SK-N-SH (cell line): ENCODE data around the gene STK31. TPM values are rescaled to one million over a fixed set of nuclear protein-coding genes. Genes with fewer than 3 reads are reported as not detected.

ENCODE experiments used
- CTCF ChIA-PET: fragments of 300-600, 350-600 bp; formaldehyde crosslinking; extraction: SDS; loops from one replicate; lab custom pipeline; 2021; lab: Yijun Ruan, JAX
- POLR2A ChIA-PET: fragments of 350-600 bp; sonication (Branson Sonifier 250); formaldehyde crosslinking; extraction: SDS; loops from one replicate; lab custom pipeline; 2020; ENCODE audit warnings: antibody characterized with exemption, inconsistent platforms; lab: Yijun Ruan, JAX
- DNase-seq: peaks from one replicate; pipeline ENCODE4 v3.0.0; 2012
- H2AFZ ChIP-seq: fragments of 200-600 bp; sonication (generic); 2 replicates; pipeline ENCODE4 v1.8.1; 2016; ENCODE audit warnings: antibody characterized with exemption, mild to moderate bottlenecking, low read depth
- H3F3A ChIP-seq: fragments of 200-600 bp; sonication (generic); replicated peaks from 2 replicates; pipeline ENCODE3; 2016; ENCODE audit warnings: antibody characterized with exemption, mild to moderate bottlenecking; ENCODE audit not compliant: insufficient read depth
- H3K27ac ChIP-seq, 2 experiments: fragments of 200-500 bp in 1 of 2; fragments of 200-600 bp in 1 of 2; sonication (Bioruptor generic) in 1 of 2; sonication (generic), shearing (Covaris generic) in 1 of 2; 2 replicates each; pipeline versions ENCODE4 v1.5.1 to v1.6.1; 2014 to 2016; ENCODE audit warnings: low read depth in 2 of 2, inconsistent platforms in 1 of 2, low read length in 1 of 2, mild to moderate bottlenecking in 1 of 2, mixed read lengths in 1 of 2
- H3K27me3 ChIP-seq: fragments of 200-600 bp; sonication (generic), shearing (Covaris generic); 2 replicates; pipeline ENCODE4 v1.6.1; 2016; ENCODE audit warnings: mixed run types; ENCODE audit not compliant: insufficient read depth
- H3K36me3 ChIP-seq, 2 experiments: fragments of 200-500 bp in 1 of 2; fragments of 200-600 bp in 1 of 2; sonication (Bioruptor generic) in 1 of 2; sonication (generic) in 1 of 2; replicated peaks in 1 of 2; 2 replicates each; pipeline versions ENCODE3 to v1.5.1; 2014 to 2016; ENCODE audit warnings: low read length in 1 of 2, mild to moderate bottlenecking in 1 of 2; ENCODE audit not compliant: insufficient read depth in 2 of 2, control insufficient read depth in 1 of 2
- H3K4me1 ChIP-seq, 2 experiments: fragments of 200-500 bp in 1 of 2; fragments of 200-600 bp in 1 of 2; sonication (Bioruptor generic) in 1 of 2; sonication (generic), shearing (Covaris generic) in 1 of 2; 2 replicates each; pipeline versions ENCODE4 v1.5.1 to v1.6.1; 2014 to 2016; ENCODE audit warnings: low read depth in 1 of 2, low read length in 1 of 2, mixed run types in 1 of 2; ENCODE audit not compliant: insufficient read depth in 2 of 2, control insufficient read depth in 1 of 2
- H3K4me2 ChIP-seq: fragments of 200-600 bp; sonication (generic), shearing (Covaris generic); 2 replicates; pipeline ENCODE4 v1.6.1; 2017; ENCODE audit warnings: mixed run types
- H3K4me3 ChIP-seq, 2 experiments: fragments of 200-500 bp in 1 of 2; fragments of 200-600 bp in 1 of 2; sonication (Bioruptor generic) in 1 of 2; sonication (generic), shearing (Covaris generic) in 1 of 2; 2 replicates each; pipeline versions ENCODE4 v1.5.1 to v1.8.1; 2014 to 2016; ENCODE audit warnings: low read depth in 2 of 2, inconsistent platforms in 1 of 2, low read length in 1 of 2, mild to moderate bottlenecking in 1 of 2, mixed read lengths in 1 of 2, moderate library complexity in 1 of 2
- H3K79me2 ChIP-seq: fragments of 200-600 bp; sonication (generic); 2 replicates; pipeline ENCODE4 v1.8.1; 2017; ENCODE audit warnings: mild to moderate bottlenecking; ENCODE audit not compliant: insufficient read depth
- H3K9ac ChIP-seq: fragments of 200-600 bp; sonication (generic); 2 replicates; pipeline ENCODE4 v1.6.1; 2017; ENCODE audit warnings: mixed run types
- H3K9me2 ChIP-seq: fragments of 200-600 bp; sonication (generic); 2 replicates; pipeline ENCODE4 v1.6.1; 2017; ENCODE audit warnings: mixed run types
- H3K9me3 ChIP-seq: fragments of 200-600 bp; sonication (generic); 2 replicates; pipeline ENCODE4 v1.6.1; 2017; ENCODE audit warnings: mixed run types, mild to moderate bottlenecking, moderate library complexity
- H4K20me1 ChIP-seq: fragments of 200-600 bp; sonication (generic); 2 replicates; pipeline ENCODE4 v1.6.1; 2017; ENCODE audit warnings: mild to moderate bottlenecking, mixed run types; ENCODE audit not compliant: insufficient read depth
- CHD2 ChIP-seq: fragments of 150-350 bp; IDR thresholded peaks from 2 replicates; pipeline ENCODE4 v1.6.1; 2018; ENCODE audit warnings: low read length; ENCODE audit not compliant: partially characterized antibody
- EP300 ChIP-seq, 2 experiments: IDR thresholded peaks; 2 replicates each; pipeline versions ENCODE4 v1.4.0 to v1.6.1; 2012; ENCODE audit warnings: borderline replicate concordance in 1 of 2, low read depth in 1 of 2, low read length in 1 of 2
- EZH2phosphoT487 ChIP-seq: fragments of 200-600 bp; sonication (generic); IDR thresholded peaks from 2 replicates; pipeline ENCODE4 v1.6.1; 2017; ENCODE audit warnings: low read depth, mixed run types, mild to moderate bottlenecking, antibody characterized with exemption, moderate library complexity, borderline replicate concordance
- FOSL2 ChIP-seq: IDR thresholded peaks from 2 replicates; pipeline ENCODE4 v1.4.0; 2012; ENCODE audit warnings: low read depth, mild to moderate bottlenecking, moderate library complexity, borderline replicate concordance
- FOXJ3 ChIP-seq: sonication (generic); formaldehyde crosslinking; IDR thresholded peaks from 2 replicates; pipeline ENCODE4 v1.5.1; 2020; ENCODE audit warnings: mild to moderate bottlenecking, missing genetic modification reagents
- FOXM1 ChIP-seq: IDR thresholded peaks from 2 replicates; pipeline ENCODE4 v1.4.0; 2012; ENCODE audit warnings: low read depth, mild to moderate bottlenecking
- GABPA ChIP-seq: IDR thresholded peaks from 2 replicates; pipeline ENCODE4 v1.4.0; 2012; ENCODE audit warnings: low read depth, mild to moderate bottlenecking
- GATA2 ChIP-seq: sonication (generic); formaldehyde crosslinking; IDR thresholded peaks from 2 replicates; pipeline ENCODE4 v1.5.0; 2020; ENCODE audit warnings: mild to moderate bottlenecking, missing genetic modification reagents
- MAX ChIP-seq: IDR thresholded peaks from 2 replicates; pipeline ENCODE4 v1.4.0; 2012; ENCODE audit warnings: low read depth
- NRF1 ChIP-seq: IDR thresholded peaks from 2 replicates; pipeline ENCODE4 v1.6.1; 2012; ENCODE audit warnings: low read depth, mild to moderate bottlenecking, low read length
- RAD21 ChIP-seq: IDR thresholded peaks from 2 replicates; pipeline ENCODE4 v1.6.1; 2012; ENCODE audit warnings: mild to moderate bottlenecking, low read length
- REST ChIP-seq: IDR thresholded peaks from 2 replicates; pipeline ENCODE4 v1.6.1; 2012; ENCODE audit warnings: mild to moderate bottlenecking, low read depth, low read length, moderate library complexity
- RFX5 ChIP-seq: IDR thresholded peaks from 2 replicates; pipeline ENCODE4 v1.6.1; 2012; ENCODE audit warnings: mild to moderate bottlenecking, improper control_type of control experiment, low read length
- TEAD4 ChIP-seq: IDR thresholded peaks from 2 replicates; pipeline ENCODE4 v1.4.0; 2012; ENCODE audit warnings: mild to moderate bottlenecking, borderline replicate concordance; ENCODE audit not compliant: insufficient read depth
- USF2 ChIP-seq: fragments of 150-350 bp; IDR thresholded peaks from 2 replicates; pipeline ENCODE4 v1.6.1; 2017; ENCODE audit warnings: antibody characterized with exemption, low read length, low read depth, borderline replicate concordance
- YY1 ChIP-seq: IDR thresholded peaks from 2 replicates; pipeline ENCODE4 v1.4.0; 2012; ENCODE audit warnings: low read depth, mild to moderate bottlenecking
- polyA plus RNA-seq, 3 experiments: library from polyadenylated mRNA; depleted of rRNA; stranded (reverse); fragments of >200 nt; gene quantifications; 2 replicates each; pipeline ENCODE4 v1.2.3, GENCODE V29; 2012

The STK31 gene
- polyA plus RNA-seq, 1 of the 3 experiments (the other 2 are of a cell fraction), result 0.02 TPM

- TF ChIP-seq USF2, result no peak
- TF ChIP-seq CHD2, result no peak
- no peak for TF ChIP-seq FOXM1
- TF ChIP-seq GABPA, result no peak
- no peak for TF ChIP-seq FOXJ3 (CRISPR knock-in tag)
- TF ChIP-seq GATA2 (CRISPR knock-in tag), result no peak
- no peak for TF ChIP-seq REST
- TF ChIP-seq RAD21, result no peak
- TF ChIP-seq MAX, result no peak
These were observed 18.7 kb upstream of the STK31 start (continued) for GRCh38 chr7:23691320-23691719.

GRCh38 chr7:23693224-23693623 lies 16.8 kb upstream of the STK31 start:
- no peaks in the 10 kb centered on the region for H3F3A ChIP-seq
- peaks cover 4 to 33% of the 10 kb centered on the region in 2 experiments for H3K36me3 ChIP-seq
- H3K79me2 ChIP-seq, result no peaks in the 10 kb centered on the region
- no peak for DNase-seq
- POLR2A ChIA-PET, result interaction anchor here (0.5 kb wide), 1 partner anchor 93 kb away, joined by 3 read pairs; no protein-coding TSS in a partner anchor
- no peaks in the 10 kb centered on the region for H3K27me3 ChIP-seq
- H3K4me2 ChIP-seq, result no peak overlapping the region
- H3K4me3 ChIP-seq, result no peak overlapping the region
- no peak overlapping the region for H3K27ac ChIP-seq
- 0 out of 2 replicates have a peak, but pooled peaks cover 5% of the 10 kb centered on the region for H3K9me3 ChIP-seq
- no peaks in the 10 kb centered on the region for H4K20me1 ChIP-seq
- no peak overlapping the region for H3K9ac ChIP-seq
- CTCF ChIA-PET, result interaction anchor here (0.6 to 5.8 kb wide), 8 partner anchors 12 to 981 kb away, joined by 3 to 41 read pairs (median 4); partner anchors contain the start of genes FAM221A and STK31
- H3K4me1 ChIP-seq, result no peaks in the 10 kb centered on the region
- no peaks in the 10 kb centered on the region for H3K9me2 ChIP-seq
- H2AFZ ChIP-seq, result no peak overlapping the region
- TF ChIP-seq FOXJ3 (CRISPR knock-in tag) (no peak), RFX5 (no peak), FOSL2 (no peak), EP300 (IDR thresholded peaks at IDR 0.05; ENCODE audit: borderline replicate concordance in 1 of 2, low read depth in 1 of 2, low read length in 1 of 2) (no peak), YY1 (no peak), NRF1 (no peak), EZH2phosphoT487 (no peak), TEAD4 (no peak), FOXM1 (no peak)
